ENCODE data around the gene PALLD. TPM values are rescaled to one million over a fixed set of nuclear protein-coding genes. Genes with fewer than 3 reads are reported as not detected.

The PALLD gene
- total and polyA plus RNA-seq, 2 of the 8 experiments (the other 6 are each of a cell fraction or from before 2014, with no cell fraction given) = 10.5 to 25.0 TPM

DNA sequence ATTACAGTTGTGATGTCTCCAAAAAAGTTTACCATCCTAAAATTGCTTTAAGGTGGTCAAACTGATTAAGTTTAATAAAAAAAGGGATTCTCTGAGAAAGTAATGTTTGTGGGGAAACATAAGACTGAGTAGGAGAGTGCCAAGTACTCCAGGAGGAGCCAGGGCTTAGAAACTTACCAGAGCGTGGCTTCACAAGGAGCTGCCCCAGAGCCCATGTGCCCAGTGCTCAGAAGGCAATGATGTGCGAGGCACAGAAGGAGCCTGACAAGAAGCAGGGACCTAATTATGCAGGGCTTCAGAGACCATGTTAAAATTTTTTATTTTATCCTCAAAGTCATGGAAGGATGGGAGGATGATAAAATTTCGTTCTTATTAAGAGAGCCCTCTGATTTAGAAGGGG, 204.2 kb downstream of the PALLD start:
- FAIRE-seq = no peak
- CTCF ChIA-PET (ENCODE audit: partially characterized antibody) = interaction anchor here (0.7 kb wide), 1 partner anchor 115 kb away, joined by 3 read pairs; no protein-coding TSS in a partner anchor
- no peak overlapping the region for H2BK120ac ChIP-seq (replicated peaks; ENCODE audit: low read depth, low read length)
- no peak for TF ChIP-seq EP300 (IDR thresholded peaks at IDR 0.05; ENCODE audit: borderline replicate concordance in 1 of 2, low read depth in 2 of 2, low read length in 2 of 2)
- TF ChIP-seq SIX5 (IDR thresholded peaks at IDR 0.05; ENCODE audit: low read depth, low read length) = no peak
- TF ChIP-seq MAFK (IDR thresholded peaks at IDR 0.05; ENCODE audit: low read depth, low read length) = no peak
- TF ChIP-seq CBX8 (IDR thresholded peaks at IDR 0.05; ENCODE audit: borderline replicate concordance, low read depth, low read length) = no peak
- TF ChIP-seq E2F6 (IDR thresholded peaks at IDR 0.05) = no peak
- no peak for TF ChIP-seq TCF12 (IDR thresholded peaks at IDR 0.05; ENCODE audit: low read depth, low read length)

More for the DNA sequence above, 204.2 kb downstream of the PALLD start:
- Histone ChIP-seq H3K4me2 (ENCODE audit: insufficient read depth in 1 of 2, low read depth in 2 of 2, low read length in 2 of 2) (no peak overlapping the region), H3K9me3 (ENCODE audit: insufficient read depth in 2 of 2, low read depth in 1 of 2, low read length in 1 of 2) (no peaks in the 10 kb centered on the region), H2AFZ (ENCODE audit: low read length) (no peak overlapping the region), H2BK12ac (ENCODE audit: low read depth, low read length) (no peak overlapping the region), H3K23ac (ENCODE audit: insufficient read length) (no peak overlapping the region), H3K79me2 (ENCODE audit: control insufficient read depth in 1 of 2, insufficient read depth in 2 of 2, low read length in 2 of 2) (no peaks in the 10 kb centered on the region), H3K4me3 (ENCODE audit: extremely low read depth in 1 of 4, insufficient read depth in 2 of 4, low read depth in 3 of 4, low read length in 4 of 4) (no peak overlapping the region), H3K36me3 (ENCODE audit: control insufficient read depth in 2 of 4, insufficient read depth in 4 of 4, low read length in 3 of 4) (no peaks in the 10 kb centered on the region), H3K27ac (ENCODE audit: low read depth, low read length) (no peak overlapping the region), H3K9ac (replicated peaks in 1 of 4; ENCODE audit: extremely low read depth in 1 of 4, low read depth in 3 of 4, low read length in 3 of 4) (no peak overlapping the region), H3K79me1 (ENCODE audit: low read depth, low read length) (no peaks in the 10 kb centered on the region), H3K4ac (replicated peaks; ENCODE audit: insufficient read length, low read depth, low read length) (no peak overlapping the region), H4K5ac (ENCODE audit: insufficient read length, low read depth, low read length) (no peak overlapping the region), H4K8ac (ENCODE audit: extremely low read depth, insufficient read depth, low read length) (no peak overlapping the region), H2BK5ac (ENCODE audit: low read depth, low read length) (no peak overlapping the region), H3K23me2 (ENCODE audit: low read depth, low read length) (no peaks in the 10 kb centered on the region), H4K91ac (replicated peaks; ENCODE audit: insufficient read length, low read length) (no peak overlapping the region), H2BK15ac (ENCODE audit: low read length) (no peak overlapping the region), H4K20me1 (replicated peaks in 1 of 2; ENCODE audit: control insufficient read depth in 1 of 2, insufficient read depth in 2 of 2, low read length in 2 of 2) (no peaks in the 10 kb centered on the region), H2BK20ac (ENCODE audit: low read length) (no peak overlapping the region), H3K14ac (ENCODE audit: insufficient read length) (no peak overlapping the region), H3K18ac (ENCODE audit: extremely low read depth, low read length) (no peak overlapping the region), H3K27me3 (replicated peaks in 1 of 4; ENCODE audit: control insufficient read depth in 3 of 4, extremely low read depth in 1 of 4, insufficient read depth in 3 of 4, low read length in 3 of 4) (no peaks in the 10 kb centered on the region), H3K56ac (replicated peaks; ENCODE audit: insufficient read length, low read depth, low read length) (no peak overlapping the region), H3K4me1 (replicated peaks in 1 of 4; ENCODE audit: control insufficient read depth in 3 of 4, insufficient read depth in 4 of 4, low read length in 3 of 4) (no peaks in the 10 kb centered on the region), H2AK5ac (ENCODE audit: low read depth, low read length) (no peak overlapping the region)
- POLR2A ChIA-PET (ENCODE audit: partially characterized antibody) = no interaction called here
- 91% methylated on average over 3 of the region's 3 CpGs; no CpG with 5 or more reads in 1 of the 2 experiments for WGBS, 2 experiments (ENCODE audit: extremely low coverage in 1 of 2, insufficient coverage in 1 of 2, insufficient read length in 1 of 2, insufficient replicate concordance in 2 of 2, low coverage in 1 of 2, low lambda C conversion rate in 2 of 2, missing lambda C conversion rate in 1 of 2)
- no peak for DNase-seq (ENCODE audit: low read depth in 1 of 2, low spot score in 2 of 2)

Measured in H1 (cell line).